GM18907 (cell line): ENCODE measurements around the gene ZNF813.
"Not testable (repeated sequence)": the region's sequence is repeated elsewhere in the genome, so short reads cannot be mapped to it uniquely, and the experiment has no call there.

ENCODE experiments used
- ATAC-seq: cut with Tn5 transposase; IDR thresholded peaks from one replicate; pipeline ENCODE4 v1.9.1; 2021; ENCODE audit warnings: mild to moderate bottlenecking, moderate library complexity; ENCODE audit not compliant: unreplicated experiment

Gene ZNF813

DNA sequence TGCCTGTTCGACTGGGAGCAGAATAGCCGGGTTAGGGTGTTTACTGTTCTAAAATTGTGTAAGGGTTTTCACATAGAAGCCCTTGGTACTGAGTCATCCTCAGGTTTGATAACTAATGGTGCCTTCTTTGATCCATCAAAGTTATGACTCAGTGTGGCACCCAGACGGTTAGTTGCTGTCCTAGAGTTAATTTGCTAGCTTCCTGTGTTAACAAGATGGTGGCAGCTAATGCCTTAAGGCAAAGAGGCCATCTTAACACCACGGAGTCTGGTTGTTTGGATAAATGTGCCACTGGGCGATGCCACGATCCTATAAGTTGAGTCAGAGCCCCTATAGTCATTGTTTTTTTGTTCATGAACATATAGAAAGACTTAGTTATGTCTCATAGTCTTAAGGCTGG, 7.9 kb downstream of the ZNF813 start:
- not testable (repeated sequence) for ATAC-seq

DNA sequence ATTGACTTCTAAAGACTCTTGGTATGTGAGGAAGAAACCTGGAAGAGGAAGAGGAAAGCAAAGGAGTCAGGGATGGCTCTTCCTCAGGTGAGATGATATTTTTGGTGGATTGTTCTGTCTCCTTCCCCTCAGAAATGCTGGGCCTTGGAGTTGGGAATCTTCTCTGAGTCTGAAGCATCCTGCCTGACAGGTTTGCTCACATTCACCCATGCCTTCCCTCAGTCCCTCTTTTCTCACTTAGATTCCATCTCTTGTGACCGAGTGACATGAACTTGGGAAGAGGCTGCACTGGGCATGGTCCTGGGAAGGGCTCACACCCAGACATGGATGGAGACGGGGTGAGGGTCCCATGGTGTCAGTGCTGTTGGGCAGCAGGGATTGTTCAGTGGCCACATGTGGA, 16.2 kb downstream of the ZNF813 start:
- not testable (repeated sequence) for ATAC-seq

DNA sequence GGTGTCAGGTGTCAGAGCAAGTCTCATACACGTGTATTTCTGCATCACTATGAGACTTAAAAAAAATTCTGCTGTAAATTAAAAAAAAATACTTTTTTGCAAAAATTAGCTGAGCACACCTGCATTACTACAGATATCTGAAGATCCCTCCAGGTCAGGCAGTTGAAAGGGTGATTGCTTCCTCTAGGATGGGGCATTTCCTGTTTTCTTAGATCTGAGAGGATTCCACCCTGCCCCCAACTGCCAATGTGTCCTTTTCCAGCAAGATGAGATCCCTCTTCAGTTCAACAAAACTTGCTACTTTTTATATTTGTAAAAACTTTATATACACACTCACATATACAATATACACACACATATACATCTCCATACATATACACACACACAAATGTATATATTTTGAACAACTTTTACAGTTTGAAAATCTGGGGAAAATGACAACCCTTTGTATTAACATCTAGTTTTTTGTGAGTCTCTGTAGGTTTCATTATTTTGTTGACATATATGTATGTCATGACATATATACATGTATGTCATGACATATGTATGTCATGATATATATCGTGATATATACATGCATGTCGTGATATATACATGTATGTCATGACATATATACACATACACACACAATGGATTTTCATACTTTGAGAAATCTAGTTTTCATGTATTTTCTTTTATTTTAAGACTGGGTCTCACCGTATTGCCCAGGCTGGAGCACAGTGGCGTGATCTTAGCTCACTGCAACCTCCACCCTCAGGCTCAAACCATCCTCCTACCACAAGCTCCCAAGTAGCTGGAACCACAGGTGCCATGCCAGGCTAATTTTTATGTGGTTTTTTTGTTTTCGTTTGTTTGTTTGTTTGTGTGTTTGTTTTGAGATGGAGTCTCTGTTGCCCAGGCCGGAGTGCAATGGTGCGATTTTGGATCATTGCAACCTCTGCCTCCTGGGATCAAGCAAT, 17.8 kb downstream of the ZNF813 start:
- ATAC-seq = no peak

DNA sequence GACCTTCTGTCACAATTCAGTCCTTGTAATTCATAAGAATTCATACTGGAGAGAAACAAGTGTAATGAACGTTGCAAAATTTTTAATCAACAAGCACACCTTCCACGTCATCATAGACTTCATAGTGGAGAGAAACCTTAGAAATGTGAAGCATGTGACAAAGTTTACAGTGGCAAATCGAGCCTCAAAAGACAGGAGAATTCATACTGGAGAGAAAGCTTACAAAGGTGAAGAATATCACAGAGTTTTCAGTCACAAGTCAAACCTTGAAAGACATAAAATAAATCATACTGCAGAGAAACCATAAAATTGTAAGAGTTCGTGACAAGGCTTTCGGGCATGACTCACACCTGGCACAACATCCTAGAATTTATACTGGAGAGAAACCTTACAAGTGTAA, 24.6 kb downstream of the ZNF813 start:
- no peak for ATAC-seq

GRCh38 chr19:53497311-53498023, 29.9 kb downstream of the ZNF813 start:
- ATAC-seq = not testable (repeated sequence)

- not testable (repeated sequence) for ATAC-seq
These were observed 30.5 kb downstream of the ZNF813 start for GRCh38 chr19:53498024-53498395.

GRCh38 chr19:53503151-53503550, 35.6 kb downstream of the ZNF813 start:
- ATAC-seq = not testable (repeated sequence)

GRCh38 chr19:53503671-53504364, 36.3 kb downstream of the ZNF813 start:
- ATAC-seq = not testable (repeated sequence)

- ATAC-seq = not testable (repeated sequence)
These were observed 36.8 kb downstream of the ZNF813 start for GRCh38 chr19:53504365-53504703.

- no peak for ATAC-seq
These were observed 37.4 kb downstream of the ZNF813 start for GRCh38 chr19:53504885-53505284.

GRCh38 chr19:53506728-53507127, 39.2 kb downstream of the ZNF813 start:
- no peak for ATAC-seq

GRCh38 chr19:53507523-53508442, 40.2 kb downstream of the ZNF813 start:
- no peak for ATAC-seq

DNA sequence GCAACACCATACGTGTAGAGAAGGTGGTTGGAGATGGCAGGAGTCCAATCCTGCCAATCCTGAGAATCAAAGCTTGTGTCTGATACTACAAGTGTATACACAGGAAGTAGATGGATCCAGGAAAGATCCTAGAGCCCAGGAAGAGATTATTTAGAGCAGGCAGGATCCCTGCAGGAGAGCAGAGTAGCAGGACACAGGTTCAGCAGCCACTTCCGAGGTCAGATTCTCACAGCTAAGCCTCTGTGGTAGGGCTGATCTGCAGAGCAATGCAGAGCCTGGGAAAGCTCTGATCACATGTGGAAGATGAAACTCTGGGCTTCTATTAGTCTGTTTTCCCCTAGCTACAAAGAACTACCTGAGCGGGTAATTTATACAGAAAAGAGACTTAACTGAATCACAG, 41.9 kb downstream of the ZNF813 start:
- ATAC-seq = no peak

GRCh38 chr19:53509845-53510244, 42.3 kb downstream of the ZNF813 start:
- ATAC-seq = no peak

DNA sequence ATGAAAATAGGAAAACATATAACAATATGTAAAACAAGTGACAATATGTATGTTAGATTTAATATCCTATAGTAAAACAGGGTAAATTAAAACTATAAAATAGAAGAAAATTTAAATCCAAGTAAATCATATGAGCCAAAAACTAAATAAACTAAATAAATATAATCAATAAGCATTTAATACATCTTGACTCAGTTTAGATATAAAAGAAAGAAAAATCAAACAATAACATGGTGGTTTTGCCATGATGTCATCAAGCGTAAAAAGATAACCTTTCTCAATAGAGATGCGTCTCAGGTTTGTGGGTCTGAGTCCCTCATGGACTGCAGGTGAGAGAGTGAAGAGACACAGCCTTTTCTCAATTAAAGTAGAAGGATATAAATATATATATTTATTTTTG, 43.8 kb downstream of the ZNF813 start:
- ATAC-seq = no peak

- no peak for ATAC-seq
These were observed 44.4 kb downstream of the ZNF813 start for GRCh38 chr19:53511933-53512374.

GRCh38 chr19:53515047-53515446, 47.5 kb downstream of the ZNF813 start:
- not testable (repeated sequence) for ATAC-seq

- no peak for ATAC-seq
These were observed 49.7 kb downstream of the ZNF813 start for GRCh38 chr19:53517114-53517741.

GRCh38 chr19:53518121-53518520, 50.6 kb downstream of the ZNF813 start:
- ATAC-seq = no peak

GRCh38 chr19:53518716-53519115, 51.2 kb downstream of the ZNF813 start:
- no peak for ATAC-seq
